Measurements from ENCODE around the gene TBL1XR1.

TBL1XR1 gene

GRCh38 chr3:177066068-177066467 lies 131.2 kb downstream of the TBL1XR1 start:
- Histone ChIP-seq H3F3A (ENCODE audit: insufficient read depth, low read length) (no peaks in the 10 kb centered on the region), H3K9me3 (ENCODE audit: low read length) (no peaks in the 10 kb centered on the region), H2AFZ (ENCODE audit: low read length) (no peak overlapping the region), H3K4me1 (ENCODE audit: insufficient read depth, low read length, severe bottlenecking) (peaks cover 41% of the 10 kb centered on the region), H3K9me2 (ENCODE audit: low read depth, low read length) (no peaks in the 10 kb centered on the region), H3K36me3 (ENCODE audit: insufficient read depth, low read length) (peaks cover 39% of the 10 kb centered on the region), H4K20me1 (ENCODE audit: insufficient read depth, low read length) (no peaks in the 10 kb centered on the region), H3K4me3 (ENCODE audit: low read depth, low read length, poor library complexity, severe bottlenecking) (no peak overlapping the region), H3K27ac (ENCODE audit: low read depth, low read length, poor library complexity, severe bottlenecking) (no peak overlapping the region), H3K27me3 (ENCODE audit: insufficient read depth, low read length) (no peaks in the 10 kb centered on the region), H3K79me2 (ENCODE audit: insufficient read depth, low read length) (peaks cover 97% of the 10 kb centered on the region), H3K4me2 (ENCODE audit: low read length) (no peak overlapping the region), H3K9ac (ENCODE audit: low read length) (no peak overlapping the region)
- TF ChIP-seq EZH2 (IDR thresholded peaks at IDR 0.05; ENCODE audit: borderline replicate concordance, low read length) (no peak), CTCF (IDR thresholded peaks at IDR 0.05; ENCODE audit: low read length) (no peak)

- Histone ChIP-seq H3K9me3 (ENCODE audit: low read length) (no peaks in the 10 kb centered on the region), H3K4me3 (ENCODE audit: low read depth, low read length, poor library complexity, severe bottlenecking) (no peak overlapping the region), H3K27ac (ENCODE audit: low read depth, low read length, poor library complexity, severe bottlenecking) (no peak overlapping the region), H3F3A (ENCODE audit: insufficient read depth, low read length) (no peaks in the 10 kb centered on the region), H4K20me1 (ENCODE audit: insufficient read depth, low read length) (no peaks in the 10 kb centered on the region), H2AFZ (ENCODE audit: low read length) (no peak overlapping the region), H3K27me3 (ENCODE audit: insufficient read depth, low read length) (no peaks in the 10 kb centered on the region), H3K4me1 (ENCODE audit: insufficient read depth, low read length, severe bottlenecking) (peaks cover 44% of the 10 kb centered on the region), H3K79me2 (ENCODE audit: insufficient read depth, low read length) (peaks cover 97% of the 10 kb centered on the region), H3K4me2 (ENCODE audit: low read length) (no peak overlapping the region), H3K9me2 (ENCODE audit: low read depth, low read length) (no peaks in the 10 kb centered on the region), H3K36me3 (ENCODE audit: insufficient read depth, low read length) (peaks cover 42% of the 10 kb centered on the region), H3K9ac (ENCODE audit: low read length) (no peak overlapping the region)
- TF ChIP-seq EZH2 (IDR thresholded peaks at IDR 0.05; ENCODE audit: borderline replicate concordance, low read length): no peak
- no peak for TF ChIP-seq CTCF (IDR thresholded peaks at IDR 0.05; ENCODE audit: low read length)
These were observed 131.8 kb downstream of the TBL1XR1 start for GRCh38 chr3:177065285-177066033.

- Histone ChIP-seq H4K20me1 (ENCODE audit: insufficient read depth, low read length) (no peaks in the 10 kb centered on the region), H3K9me3 (ENCODE audit: low read length) (no peaks in the 10 kb centered on the region), H3K27me3 (ENCODE audit: insufficient read depth, low read length) (no peaks in the 10 kb centered on the region), H3K36me3 (ENCODE audit: insufficient read depth, low read length) (peaks cover 60% of the 10 kb centered on the region), H2AFZ (ENCODE audit: low read length) (no peak overlapping the region), H3K4me3 (ENCODE audit: low read depth, low read length, poor library complexity, severe bottlenecking) (no peak overlapping the region), H3F3A (ENCODE audit: insufficient read depth, low read length) (no peaks in the 10 kb centered on the region), H3K9me2 (ENCODE audit: low read depth, low read length) (no peaks in the 10 kb centered on the region), H3K9ac (ENCODE audit: low read length) (no peak overlapping the region), H3K79me2 (ENCODE audit: insufficient read depth, low read length) (peaks cover 96% of the 10 kb centered on the region), H3K27ac (ENCODE audit: low read depth, low read length, poor library complexity, severe bottlenecking) (peak overlapping the region; percentile 11), H3K4me1 (ENCODE audit: insufficient read depth, low read length, severe bottlenecking) (peaks cover 58% of the 10 kb centered on the region), H3K4me2 (ENCODE audit: low read length) (no peak overlapping the region)
- TF ChIP-seq EZH2 (IDR thresholded peaks at IDR 0.05; ENCODE audit: borderline replicate concordance, low read length): no peak
- TF ChIP-seq CTCF (IDR thresholded peaks at IDR 0.05; ENCODE audit: low read length): no peak
These were observed 135.1 kb downstream of the TBL1XR1 start for GRCh38 chr3:177062052-177062732.

Measured in OCI-LY1 (cell line).